Rectal smooth muscle tissue (tissue), 1 donor: ENCODE data around the gene TLR7.

Experiments used
- H3K27ac ChIP-seq: one replicate; pipeline ENCODE4 v1.7.0; 2013; ENCODE audit warnings: low read depth, low read length, inconsistent platforms
- H3K27me3 ChIP-seq: one replicate; pipeline ENCODE4 v1.7.0; 2013; ENCODE audit warnings: low read length; ENCODE audit not compliant: control insufficient read depth, insufficient read depth
- H3K36me3 ChIP-seq: one replicate; pipeline ENCODE4 v1.7.0; 2013; ENCODE audit warnings: low read length; ENCODE audit not compliant: control insufficient read depth, insufficient read depth
- H3K4me1 ChIP-seq: one replicate; pipeline ENCODE4 v1.7.0; 2013; ENCODE audit warnings: low read length; ENCODE audit not compliant: control insufficient read depth, insufficient read depth
- H3K4me3 ChIP-seq: one replicate; pipeline ENCODE4 v1.7.0; 2013; ENCODE audit warnings: low read length
- H3K9ac ChIP-seq: one replicate; pipeline ENCODE4 v1.7.0; 2013; ENCODE audit warnings: low read length

The TLR7 gene

DNA sequence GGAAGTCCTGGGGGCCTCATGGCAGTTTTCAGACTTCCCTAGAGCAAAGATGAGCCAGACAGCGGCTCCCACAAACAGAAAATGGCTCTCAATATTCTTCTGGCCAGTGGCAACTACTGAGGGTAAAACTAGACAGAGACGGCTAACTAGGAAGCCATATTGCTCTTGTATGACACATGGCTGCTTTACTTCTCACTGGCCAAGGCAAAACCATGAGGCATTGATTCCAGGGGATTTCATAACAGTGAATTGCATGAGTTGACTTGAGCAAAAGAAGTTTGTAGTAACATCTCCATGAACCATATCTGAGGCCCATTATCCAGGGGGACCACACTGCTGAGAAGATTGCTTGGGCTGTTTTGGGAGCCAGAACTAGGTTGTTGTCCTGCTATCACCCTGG, 25.8 kb downstream of the TLR7 start:
- Histone ChIP-seq H3K4me1 (no peaks in the 10 kb centered on the region), H3K9ac (no peak overlapping the region), H3K27me3 (peaks cover 2% of the 10 kb centered on the region), H3K36me3 (no peaks in the 10 kb centered on the region), H3K4me3 (no peak overlapping the region), H3K27ac (no peak overlapping the region)

DNA sequence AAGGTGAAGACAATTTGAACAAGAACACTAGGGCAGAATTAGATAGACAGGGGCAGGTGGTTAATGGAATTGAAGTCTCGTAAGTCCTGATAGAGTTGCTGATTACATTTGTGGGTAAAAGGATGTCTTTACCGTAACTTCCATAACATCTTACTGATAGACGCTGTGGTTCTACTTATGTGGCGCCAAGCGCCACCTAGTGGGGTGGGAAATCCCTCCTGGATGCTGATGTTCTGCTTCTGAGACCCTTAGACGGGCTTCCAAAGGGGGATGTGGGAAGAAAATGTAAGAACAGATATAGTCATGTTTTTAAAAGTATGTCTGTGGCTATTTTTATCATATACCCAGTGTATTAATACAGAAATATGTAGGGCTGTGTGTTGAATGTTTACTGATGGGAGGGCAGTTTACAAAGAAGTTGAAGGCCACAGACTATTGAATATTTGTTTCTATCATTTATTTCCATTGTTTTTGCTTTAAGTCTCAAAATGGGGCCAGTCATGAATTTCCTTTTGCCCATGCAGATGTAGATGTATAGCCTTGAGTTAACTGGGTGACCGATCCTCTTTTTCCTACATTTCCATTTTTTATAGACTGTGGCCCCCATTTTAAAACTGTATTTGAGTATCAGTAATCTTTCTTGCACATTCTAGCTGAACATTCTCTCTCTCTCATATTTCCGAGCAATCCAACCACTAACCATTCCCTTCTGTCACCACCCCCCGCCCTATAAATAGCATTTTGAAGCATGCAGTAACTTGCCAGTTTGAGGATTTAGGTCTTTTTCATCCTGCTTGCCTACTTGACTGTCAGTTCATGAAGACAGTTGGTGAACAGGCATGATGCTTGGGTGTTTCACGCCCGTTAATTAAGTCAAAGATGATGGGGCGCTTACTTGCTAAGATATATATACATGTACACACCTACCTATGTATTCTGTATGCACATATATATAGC, 27.5 kb downstream of the TLR7 start:
- H3K36me3 ChIP-seq = no peaks in the 10 kb centered on the region
- no peak overlapping the region for H3K9ac ChIP-seq
- no peak overlapping the region for H3K27ac ChIP-seq
- no peaks in the 10 kb centered on the region for H3K4me1 ChIP-seq
- H3K27me3 ChIP-seq = peaks cover 7% of the 10 kb centered on the region
- H3K4me3 ChIP-seq = no peak overlapping the region

DNA sequence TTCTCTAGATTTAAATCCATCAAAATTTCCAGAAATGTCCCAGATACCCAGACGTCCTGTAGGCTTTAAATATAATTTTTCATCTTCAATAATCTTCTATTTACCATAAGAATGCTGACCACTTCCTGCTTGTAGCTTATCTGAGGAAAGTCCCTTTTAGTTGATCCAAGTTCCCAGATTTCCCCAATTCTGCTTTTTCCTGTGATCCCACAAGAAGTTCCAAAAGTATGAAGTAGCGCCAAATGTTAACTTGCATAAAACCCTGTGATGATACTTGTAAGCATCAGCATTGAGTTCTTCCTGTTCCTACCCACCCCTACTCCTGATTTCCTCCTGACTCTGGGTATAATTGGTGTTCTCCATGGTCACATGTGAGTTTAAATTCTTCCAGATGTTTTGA, 29.0 kb downstream of the TLR7 start:
- peaks cover 7% of the 10 kb centered on the region for H3K27me3 ChIP-seq
- no peak overlapping the region for H3K9ac ChIP-seq
- H3K4me3 ChIP-seq = no peak overlapping the region

DNA sequence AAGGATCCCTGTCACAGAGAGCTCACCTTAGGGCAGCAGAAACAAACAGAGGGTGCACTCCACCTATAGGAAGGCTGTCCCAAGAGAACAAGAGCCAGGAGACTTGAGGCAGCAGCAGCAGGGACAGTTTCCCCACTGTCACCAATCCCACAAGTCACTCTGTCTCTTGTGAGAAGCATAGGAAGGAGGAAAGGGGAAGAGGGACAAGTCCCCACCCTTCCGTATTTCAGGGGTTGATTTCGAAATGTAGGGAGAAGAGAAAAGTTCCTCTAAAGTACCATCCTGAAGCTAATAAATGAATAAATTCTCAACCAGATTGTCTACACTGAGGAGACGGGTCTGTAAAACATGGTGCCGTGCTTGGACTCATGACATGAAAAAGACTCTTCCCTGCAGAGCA, 30.1 kb downstream of the TLR7 start:
- Histone ChIP-seq H3K27ac (no peak overlapping the region), H3K36me3 (no peaks in the 10 kb centered on the region), H3K9ac (no peak overlapping the region), H3K4me1 (no peaks in the 10 kb centered on the region), H3K4me3 (no peak overlapping the region), H3K27me3 (peaks cover 7% of the 10 kb centered on the region)

More for the DNA sequence above, 29.0 kb downstream of the TLR7 start:
- no peaks in the 10 kb centered on the region for H3K36me3 ChIP-seq
- H3K4me1 ChIP-seq = no peaks in the 10 kb centered on the region
- no peak overlapping the region for H3K27ac ChIP-seq

DNA sequence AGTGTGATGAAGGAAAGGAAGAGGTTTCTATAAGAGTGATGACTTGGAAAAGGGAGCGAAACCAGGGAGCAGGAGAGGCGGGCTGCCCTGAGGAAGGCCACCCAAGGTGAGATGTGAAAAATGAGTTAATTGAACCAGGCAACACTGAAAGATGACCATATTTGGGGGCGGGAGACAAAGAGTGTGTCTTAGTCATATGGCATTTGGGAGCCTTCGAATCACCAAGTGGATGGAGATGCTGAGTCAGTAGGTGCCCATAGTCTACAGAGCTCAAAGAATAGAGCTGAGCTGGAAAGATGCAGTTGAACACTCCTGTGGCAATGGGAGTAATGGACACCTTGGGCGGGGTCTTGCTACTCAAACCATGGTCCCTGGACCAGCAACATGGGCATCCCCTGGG, 31.2 kb downstream of the TLR7 start:
- H3K27ac ChIP-seq = no peak overlapping the region
- H3K27me3 ChIP-seq = peaks cover 7% of the 10 kb centered on the region
- H3K36me3 ChIP-seq = no peaks in the 10 kb centered on the region
- no peak overlapping the region for H3K4me3 ChIP-seq
- no peak overlapping the region for H3K9ac ChIP-seq
- no peaks in the 10 kb centered on the region for H3K4me1 ChIP-seq

DNA sequence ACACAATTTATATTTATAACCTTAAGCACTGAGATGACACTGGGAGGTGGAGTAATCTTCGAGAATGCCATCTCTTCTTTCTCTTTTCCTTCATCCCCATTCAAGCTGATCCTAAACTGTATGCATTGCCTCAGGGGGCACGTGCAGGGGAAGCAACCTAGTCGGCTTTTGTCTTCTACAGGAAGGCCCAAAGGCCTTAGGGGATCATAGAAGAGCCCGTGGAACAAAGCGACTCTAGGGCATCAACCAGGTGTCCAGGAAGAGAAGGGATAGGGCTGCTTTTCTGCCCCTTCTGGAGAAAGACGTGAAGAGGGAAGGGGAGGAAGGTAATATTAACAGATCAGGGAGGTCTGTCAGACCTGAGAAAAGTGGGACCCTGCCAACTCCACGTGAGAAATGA, 32.6 kb downstream of the TLR7 start:
- H3K27me3 ChIP-seq = peaks cover 7% of the 10 kb centered on the region

DNA sequence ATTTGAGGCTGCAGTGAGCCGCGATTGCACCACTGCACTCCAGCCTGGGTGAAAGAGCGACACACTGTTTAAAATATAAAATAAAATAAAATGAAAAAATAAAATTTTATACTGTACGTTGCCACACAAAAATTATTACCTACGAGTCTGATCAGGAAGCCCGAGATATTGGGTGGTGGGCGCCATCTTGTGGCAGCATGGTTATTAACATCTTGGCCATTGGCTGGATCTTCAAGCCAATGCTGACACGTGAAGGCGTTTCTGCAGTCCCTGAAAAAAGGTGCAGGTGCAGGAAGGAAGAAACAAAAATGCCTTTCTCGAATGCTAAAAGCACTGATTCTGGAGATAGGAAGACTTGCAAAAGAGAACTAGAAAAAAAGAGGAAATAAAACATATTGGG, 34.6 kb downstream of the TLR7 start:
- Histone ChIP-seq H3K4me1 (no peaks in the 10 kb centered on the region), H3K4me3 (no peak overlapping the region), H3K36me3 (no peaks in the 10 kb centered on the region), H3K27ac (no peak overlapping the region), H3K9ac (no peak overlapping the region), H3K27me3 (peaks cover 7% of the 10 kb centered on the region)

More for the DNA sequence above, 32.6 kb downstream of the TLR7 start:
- no peak overlapping the region for H3K9ac ChIP-seq
- no peak overlapping the region for H3K4me3 ChIP-seq
- no peaks in the 10 kb centered on the region for H3K4me1 ChIP-seq
- H3K36me3 ChIP-seq = no peaks in the 10 kb centered on the region
- H3K27ac ChIP-seq = no peak overlapping the region

DNA sequence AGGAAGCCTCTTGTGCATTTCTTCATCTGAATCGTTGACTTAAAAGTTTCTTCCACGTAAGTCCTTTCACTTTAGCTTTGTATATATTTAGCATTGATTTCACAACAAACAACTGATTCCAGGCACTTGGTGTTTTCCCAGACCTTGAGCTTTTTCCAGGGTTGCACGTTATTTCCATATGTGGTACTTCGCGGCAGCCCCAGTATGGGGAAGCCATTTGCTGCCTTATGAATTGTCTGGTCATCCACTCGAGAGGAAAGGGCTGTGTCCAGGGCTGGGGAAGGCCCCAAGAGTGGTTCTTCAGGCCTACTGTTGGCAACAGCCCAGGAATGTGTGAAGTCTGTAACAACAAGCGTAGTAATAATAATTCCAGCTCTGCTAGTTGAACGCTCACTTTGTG, 36.8 kb downstream of the TLR7 start:
- no peak overlapping the region for H3K9ac ChIP-seq
- no peaks in the 10 kb centered on the region for H3K36me3 ChIP-seq
- H3K4me1 ChIP-seq = no peaks in the 10 kb centered on the region
- H3K27me3 ChIP-seq = no peaks in the 10 kb centered on the region
- no peak overlapping the region for H3K4me3 ChIP-seq
- no peak overlapping the region for H3K27ac ChIP-seq

DNA sequence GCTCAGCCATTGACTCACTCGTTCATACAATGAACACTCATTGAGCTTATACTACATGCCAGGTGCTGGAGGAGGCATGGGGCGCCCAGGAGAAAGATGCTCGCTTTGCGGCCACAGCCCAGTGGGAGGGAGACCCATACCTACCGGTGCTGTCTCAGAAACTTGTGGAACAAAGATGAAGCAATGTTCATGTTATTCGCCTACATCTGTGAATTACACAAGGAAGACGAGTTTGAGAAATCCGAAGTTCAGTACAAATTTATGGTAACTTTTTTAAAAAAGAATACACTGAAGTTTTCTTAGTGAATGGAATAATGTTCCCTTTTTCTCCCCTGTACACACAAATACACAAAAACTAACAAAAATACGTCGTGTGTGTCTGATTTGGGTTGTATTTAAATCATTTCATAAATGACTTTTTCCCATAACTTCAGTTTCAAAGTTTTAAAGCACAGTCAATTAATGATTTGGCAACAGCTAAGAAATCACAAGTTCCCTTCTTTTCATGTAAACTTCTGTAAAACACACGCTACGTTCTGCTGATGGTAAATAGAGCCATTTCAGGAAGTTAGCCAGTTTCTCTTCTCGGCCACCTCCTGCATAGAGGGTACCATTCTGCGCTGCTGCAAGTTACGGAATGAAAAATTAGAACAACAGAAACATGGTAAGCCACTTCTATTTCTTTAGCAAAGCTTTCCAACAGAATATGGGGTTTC, 39.3 kb downstream of the TLR7 start, which contains the start of gene TLR8:
Gene TLR8, plus strand, starts transcription at position 575 of the 716 bp plus-strand sequence. Its CDS starts 87 bp downstream, at position 662.
- no peak within 1 kb of the TSS for H3K9ac ChIP-seq
- H3K27ac ChIP-seq = no peak within 1 kb of the TSS
- no peaks in the 10 kb centered on the region for H3K4me1 ChIP-seq
- no peaks in the 10 kb centered on the region for H3K36me3 ChIP-seq
- H3K27me3 ChIP-seq = no peaks in the 10 kb centered on the region
- H3K4me3 ChIP-seq = no peak within 1 kb of the TSS

DNA sequence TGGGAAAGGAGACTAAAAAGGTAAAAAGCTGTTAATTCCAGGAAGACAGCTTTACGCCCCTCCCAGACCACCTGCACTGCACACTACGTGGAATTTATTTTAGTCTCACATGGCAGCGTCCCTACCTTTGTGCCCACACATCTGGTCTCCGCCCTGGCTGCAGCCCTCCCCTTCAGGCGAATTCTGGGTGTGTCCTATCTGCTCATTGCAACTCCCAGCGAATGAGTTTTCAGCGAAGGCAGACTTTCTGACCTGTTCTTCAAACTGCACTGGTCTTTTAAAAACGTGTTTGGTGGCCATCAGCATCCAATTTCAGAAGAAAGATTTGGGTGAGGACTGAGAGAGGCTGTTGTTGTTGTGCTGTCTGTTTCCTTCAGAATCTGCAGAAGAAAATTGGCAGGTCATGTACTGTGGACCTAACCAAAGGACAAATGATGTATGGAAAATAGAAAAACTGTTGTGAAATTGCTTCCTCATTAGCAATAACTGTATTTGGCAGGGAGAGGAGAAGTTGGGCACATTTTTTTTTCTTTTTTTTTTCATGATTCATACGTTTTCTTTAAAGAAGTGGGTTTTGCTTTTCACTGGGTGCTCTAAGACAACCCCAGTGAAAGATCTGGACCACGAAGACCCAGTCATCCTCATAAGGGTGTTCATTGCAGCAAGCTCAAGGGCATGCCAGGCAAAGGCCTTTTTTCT, 43.7 kb downstream of the TLR7 start:
- Histone ChIP-seq H3K4me1 (no peaks in the 10 kb centered on the region), H3K9ac (no peak overlapping the region), H3K27ac (no peak overlapping the region), H3K27me3 (no peaks in the 10 kb centered on the region), H3K4me3 (no peak overlapping the region), H3K36me3 (no peaks in the 10 kb centered on the region)

DNA sequence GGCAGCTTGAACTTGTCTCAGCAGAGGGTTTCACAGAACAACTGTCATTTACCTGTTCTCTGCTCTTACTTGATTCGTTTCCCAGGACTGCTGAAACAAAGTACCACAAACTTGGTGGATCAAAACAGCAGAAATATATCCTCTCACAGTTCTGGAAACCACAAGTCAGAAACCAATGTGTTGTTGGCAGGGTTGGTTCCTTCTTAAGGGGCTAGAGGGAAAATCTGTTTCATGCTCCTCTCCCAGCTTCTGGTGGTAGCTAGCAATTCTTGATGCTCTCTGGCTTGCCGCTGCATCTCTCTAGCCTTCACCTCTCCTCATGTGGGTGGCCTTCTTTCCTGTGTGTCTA, 44.2 kb downstream of the TLR7 start:
- H3K27ac ChIP-seq = no peak overlapping the region

DNA sequence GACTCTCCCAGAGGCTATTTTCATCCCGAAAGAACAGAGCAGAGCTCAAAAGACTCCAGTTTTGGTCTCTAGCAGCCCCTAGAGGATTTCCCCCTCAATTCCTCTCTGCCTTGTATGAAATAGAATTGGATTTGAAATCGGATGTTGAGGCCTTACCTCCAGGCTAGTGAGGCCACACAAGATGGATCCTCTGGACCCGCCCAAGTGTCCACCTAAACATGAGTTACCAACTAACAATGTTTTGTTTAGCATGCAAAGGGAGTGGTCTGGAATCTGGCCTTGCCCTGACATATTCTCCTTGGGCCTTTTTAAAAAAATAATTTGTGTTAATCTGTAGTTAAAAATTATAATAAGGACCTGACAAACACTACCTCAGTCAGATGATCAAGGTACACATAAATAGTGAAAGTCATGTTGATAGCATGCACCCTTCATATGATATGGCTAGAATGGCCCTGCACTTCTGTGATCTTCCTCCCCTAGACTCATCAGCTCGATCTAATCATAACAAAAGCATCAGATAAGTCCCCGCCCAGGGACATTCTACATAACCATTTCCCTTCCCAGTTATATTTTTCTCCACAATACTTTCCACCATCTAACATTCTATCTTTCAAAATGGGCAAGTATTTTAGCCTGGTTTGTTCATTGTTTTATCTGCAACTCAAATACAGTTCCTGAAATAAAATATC, 46.1 kb downstream of the TLR7 start:
- Histone ChIP-seq H3K4me1 (no peaks in the 10 kb centered on the region), H3K4me3 (no peak overlapping the region), H3K36me3 (no peaks in the 10 kb centered on the region), H3K27me3 (no peaks in the 10 kb centered on the region), H3K27ac (no peak overlapping the region), H3K9ac (no peak overlapping the region)

More for the DNA sequence above, 44.2 kb downstream of the TLR7 start:
- no peaks in the 10 kb centered on the region for H3K4me1 ChIP-seq
- H3K36me3 ChIP-seq = no peaks in the 10 kb centered on the region
- no peak overlapping the region for H3K9ac ChIP-seq
- H3K27me3 ChIP-seq = no peaks in the 10 kb centered on the region
- H3K4me3 ChIP-seq = no peak overlapping the region
